T-helper 1 cell (primary cell): ENCODE measurements around the gene GPD2.

Experiments
- DNase-seq, 5 donors: peaks; one replicate each; pipeline ENCODE4 v3.0.0-alpha.2; 2012 to 2020

The GPD2 gene

DNA sequence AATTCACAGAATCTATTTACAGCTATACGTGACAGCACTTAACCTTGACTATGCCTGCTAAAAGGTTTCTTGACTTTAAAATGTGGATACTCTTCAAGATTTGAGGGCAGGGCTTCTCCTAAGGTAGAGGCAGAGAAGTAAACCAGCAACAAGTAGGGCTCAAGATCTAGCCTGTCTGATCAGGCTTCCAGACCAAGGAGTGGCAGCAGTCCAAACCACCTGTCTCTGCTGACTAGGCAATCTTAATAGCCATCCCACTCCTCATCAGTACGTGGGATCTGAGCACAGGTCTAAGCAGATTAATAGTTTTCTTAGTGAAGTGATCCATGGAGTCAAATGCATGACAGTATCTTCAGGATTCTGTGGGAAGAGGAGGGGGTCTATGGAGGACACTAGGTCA lies 100.4 kb downstream of the GPD2 start:
- no peak for DNase-seq

DNA sequence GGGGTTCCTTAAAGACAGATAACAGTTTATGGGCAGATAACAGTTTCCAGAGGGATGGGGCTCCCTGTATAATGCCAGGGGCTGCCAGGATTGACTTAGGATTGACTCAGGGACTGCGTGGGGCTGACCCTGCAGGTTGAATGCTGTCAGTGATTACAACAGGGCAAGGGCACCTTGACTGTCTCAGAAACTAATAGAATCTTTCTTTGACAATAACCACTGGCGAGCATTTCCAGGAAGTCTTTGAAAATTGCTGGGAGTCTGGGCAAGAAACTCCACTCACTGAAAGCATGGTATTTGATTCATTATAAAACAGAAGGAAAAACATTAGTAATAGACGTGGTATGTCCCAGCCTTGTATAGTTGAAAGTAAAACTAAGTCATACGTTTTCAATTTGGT lies 101.0 kb downstream of the GPD2 start:
- no peak for DNase-seq

DNA sequence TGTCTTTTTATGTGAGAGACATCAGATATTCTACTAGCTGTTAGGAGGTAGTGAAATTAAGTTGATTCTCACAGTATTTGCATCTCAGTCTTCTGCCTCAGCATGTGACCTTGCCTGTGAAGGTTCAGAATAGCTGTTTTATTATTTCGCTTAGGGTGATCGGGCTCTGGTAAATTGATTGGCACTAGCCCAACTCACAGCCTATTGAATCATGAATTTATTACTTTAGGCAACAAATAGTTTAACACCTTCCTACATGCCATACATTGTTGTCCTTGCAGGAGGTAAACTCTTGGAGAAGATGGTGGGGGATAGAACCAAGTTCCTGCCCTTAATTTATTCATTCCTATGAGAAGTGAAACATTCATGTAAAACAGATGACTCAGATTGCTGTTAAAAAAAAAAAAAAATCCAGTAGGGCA lies 101.9 kb downstream of the GPD2 start:
- DNase-seq, result no peak

GRCh38 chr2:156539086-156539860 lies 103.1 kb downstream of the GPD2 start:
- no peak for DNase-seq

- no peak for DNase-seq
Observed at GRCh38 chr2:156540706-156541105, 104.5 kb downstream of the GPD2 start.

DNA sequence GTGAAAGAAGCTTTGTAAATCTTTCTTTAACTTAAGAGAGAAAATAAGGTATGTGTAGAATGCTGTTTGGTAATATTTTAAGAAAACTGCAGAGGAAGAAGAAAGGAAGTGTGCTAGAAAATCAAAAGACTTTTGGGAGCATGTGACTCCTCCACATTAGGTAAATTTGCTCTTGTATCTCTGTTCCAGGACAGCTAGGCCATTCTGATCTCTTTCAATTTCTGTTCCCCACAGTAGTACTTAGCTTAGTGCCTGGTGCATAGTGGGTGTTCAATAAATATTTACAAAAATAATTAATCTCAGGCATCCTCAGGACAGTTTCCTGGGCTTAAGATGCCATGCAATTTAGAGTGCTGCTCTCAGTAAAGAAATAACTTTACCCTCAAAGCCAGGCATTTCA lies 105.0 kb downstream of the GPD2 start:
- no peak for DNase-seq

- DNase-seq, result no peak
Observed at GRCh38 chr2:156541706-156542105, 105.5 kb downstream of the GPD2 start.

DNA sequence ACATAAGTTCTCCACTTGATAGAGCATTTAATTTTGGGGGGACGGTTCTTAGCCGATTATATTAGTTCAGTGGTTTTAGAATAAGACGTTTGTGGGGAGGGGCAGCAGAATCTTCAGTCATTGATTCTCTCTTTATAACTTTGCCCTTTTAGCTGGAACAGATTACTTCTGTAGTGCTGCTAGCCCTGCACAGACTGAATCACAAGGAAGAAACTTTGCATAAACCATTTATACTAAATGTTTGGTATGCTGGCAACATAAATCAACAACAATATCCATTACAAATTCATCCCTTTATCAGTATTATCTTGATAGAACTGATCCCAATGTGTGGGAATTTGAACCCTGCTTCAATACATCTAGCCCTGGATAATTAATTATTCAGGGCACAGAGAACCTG lies 112.2 kb downstream of the GPD2 start:
- DNase-seq, result no peak

DNA sequence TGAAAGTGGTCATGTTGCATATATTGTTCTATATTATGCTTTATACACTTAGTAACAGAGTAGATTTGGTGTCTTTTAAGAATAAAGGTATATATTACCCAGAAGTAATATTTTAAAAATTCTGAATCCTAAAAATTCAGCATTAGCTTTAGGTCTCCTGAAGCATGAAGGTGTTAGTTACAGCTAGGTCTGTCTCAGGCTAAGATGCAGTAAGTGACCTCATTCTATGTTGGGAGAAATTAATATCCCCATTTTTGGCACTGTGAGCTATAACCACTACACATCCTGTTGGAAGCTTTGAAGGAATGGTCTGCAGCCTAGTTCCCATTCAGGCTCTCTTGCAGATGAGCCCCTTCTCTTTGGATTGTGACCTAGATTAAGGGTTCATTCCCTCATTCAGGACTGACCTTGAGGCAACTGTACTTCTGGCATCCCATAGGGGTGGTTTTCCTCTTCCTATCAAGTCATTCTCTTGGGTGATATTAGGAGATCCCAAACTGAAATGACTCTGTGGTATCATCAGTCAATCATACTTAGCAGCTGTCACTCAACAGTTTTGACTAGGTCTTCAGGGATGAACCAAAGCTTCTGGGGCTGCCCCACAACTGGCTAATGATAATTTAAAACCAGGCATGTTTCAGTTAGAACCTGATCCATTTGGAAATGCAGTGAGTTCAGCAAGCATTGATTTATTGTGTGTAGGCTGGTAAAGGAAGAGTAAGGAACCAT lies 117.7 kb downstream of the GPD2 start:
- DNase-seq, result no peak

DNA sequence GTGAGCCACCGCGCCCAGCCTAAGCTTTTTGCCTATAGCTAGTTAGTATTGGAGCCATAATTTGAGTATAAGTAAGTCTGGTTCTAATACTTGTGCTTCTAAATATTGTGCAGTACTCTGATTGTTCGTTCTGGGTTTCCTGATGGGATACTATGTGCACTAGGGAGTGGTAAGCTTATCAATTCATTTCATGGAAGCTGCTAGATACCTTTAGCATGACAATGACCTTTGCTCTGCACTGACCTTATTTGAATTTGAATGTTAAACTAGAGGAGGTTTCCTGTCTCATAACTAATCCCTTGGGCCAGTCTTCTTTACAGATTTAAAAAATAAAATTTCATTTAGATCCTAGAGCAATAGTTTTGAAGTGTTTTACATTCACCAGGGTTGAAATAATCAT lies 125.1 kb downstream of the GPD2 start:
- no peak for DNase-seq

DNA sequence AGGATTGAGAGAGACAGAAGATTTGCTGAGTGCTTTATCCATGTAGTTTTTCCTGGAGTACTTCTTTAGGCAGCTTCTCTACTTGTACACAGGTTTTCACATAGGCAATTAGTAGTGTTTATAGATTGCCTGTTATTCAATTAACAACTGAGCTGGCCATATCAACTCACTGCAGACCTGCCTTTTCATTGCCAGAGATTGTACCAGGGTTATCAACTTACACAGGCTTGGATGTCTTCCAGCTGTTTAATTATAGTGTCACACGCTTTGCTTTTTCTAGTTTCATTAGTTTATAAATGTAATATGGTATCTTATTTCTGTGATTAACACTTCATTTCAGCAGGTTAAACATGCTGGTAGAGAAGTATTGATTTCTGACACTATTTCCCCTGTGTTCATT lies 125.9 kb downstream of the GPD2 start:
- DNase-seq, result no peak

- no peak for DNase-seq
Observed at GRCh38 chr2:156563994-156564753, 128.0 kb downstream of the GPD2 start.

DNA sequence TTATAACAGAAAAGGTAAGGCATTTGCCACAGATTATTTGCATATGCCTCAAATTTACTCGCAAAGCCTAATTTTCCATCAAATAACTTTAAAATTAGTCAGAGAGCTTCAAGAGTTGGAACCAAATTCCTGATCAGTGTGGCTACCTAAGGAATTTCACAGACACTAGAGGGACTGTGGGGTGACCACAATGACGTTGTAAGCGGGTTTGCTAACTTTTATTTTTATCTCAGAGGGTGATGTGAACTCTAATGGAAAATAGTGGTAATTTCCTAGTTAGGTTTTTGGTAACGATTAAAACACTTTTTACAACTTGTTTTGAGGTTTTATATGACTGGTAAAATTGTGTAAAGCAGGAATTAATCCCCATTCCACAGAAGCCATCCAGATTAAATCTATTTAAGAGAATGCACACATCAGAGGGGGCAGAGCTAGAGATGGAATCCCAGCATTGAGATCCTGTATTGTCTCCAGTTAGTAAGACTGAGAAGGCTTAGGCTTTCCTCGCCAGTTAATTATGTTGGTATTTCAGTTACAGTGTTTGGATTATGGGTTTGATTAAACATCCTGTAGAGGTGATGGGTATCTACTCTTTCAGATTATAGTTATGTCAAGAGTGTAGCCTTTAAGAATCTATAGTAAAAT lies 129.0 kb downstream of the GPD2 start:
- no peak for DNase-seq

- DNase-seq, result no peak
Observed at GRCh38 chr2:156573710-156574109, 137.5 kb downstream of the GPD2 start.

DNA sequence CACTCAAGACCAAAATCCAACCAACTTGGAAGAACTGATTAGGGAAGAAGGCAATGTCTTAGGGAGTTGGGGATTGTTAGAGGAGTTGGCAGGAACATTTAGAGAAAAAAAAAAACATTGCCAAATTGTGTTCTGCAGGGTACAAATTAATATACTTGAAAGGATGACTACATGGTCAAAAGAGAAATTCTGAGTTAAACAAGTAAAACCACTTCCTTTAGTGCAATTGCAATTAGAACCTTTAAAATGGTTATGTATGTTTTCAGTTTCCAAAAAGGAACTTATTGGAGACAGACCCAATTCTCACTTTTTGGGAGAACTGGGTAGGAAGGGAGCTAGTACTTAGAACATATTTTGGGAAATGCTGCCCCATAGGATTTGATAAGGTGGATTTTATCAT lies 137.9 kb downstream of the GPD2 start:
- no peak for DNase-seq

DNA sequence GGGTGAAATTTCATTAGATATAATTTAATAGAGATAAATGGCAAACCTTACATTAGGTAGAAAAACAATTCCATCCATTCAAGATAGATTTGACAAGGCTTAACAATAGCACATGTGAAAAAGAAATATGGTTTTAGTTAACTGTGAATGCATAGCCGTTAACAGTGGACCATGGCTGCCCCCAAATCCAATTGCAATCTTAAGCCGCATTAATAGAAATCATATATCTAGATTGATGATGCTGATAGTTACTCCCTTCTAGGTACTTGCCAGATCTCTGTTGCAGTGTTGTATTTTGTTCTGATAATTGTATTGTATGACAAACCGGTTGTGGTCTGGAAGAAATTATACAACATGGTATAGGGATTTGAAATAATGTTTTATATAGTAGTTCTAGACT lies 139.8 kb downstream of the GPD2 start:
- DNase-seq, result no peak

DNA sequence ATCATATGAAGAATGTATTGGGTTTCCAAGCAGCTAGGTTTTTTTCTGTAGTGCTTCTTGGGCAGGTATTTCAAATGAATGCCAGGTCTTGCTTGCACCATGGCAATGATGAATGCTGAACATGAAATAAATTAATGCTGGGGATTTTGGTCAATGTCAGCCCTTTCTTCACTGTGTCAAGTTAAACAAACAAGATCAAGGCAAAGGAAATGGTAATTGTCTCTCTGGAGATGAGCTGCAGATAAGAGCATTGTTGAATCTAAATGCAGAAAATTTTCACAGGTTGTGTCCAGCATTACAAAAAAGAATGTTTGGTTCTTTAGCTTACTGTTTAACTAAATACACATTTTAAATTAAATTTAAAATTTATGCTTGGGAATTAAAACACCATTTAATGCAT lies 144.3 kb downstream of the GPD2 start:
- peak in 1 of 5 donors; percentile 4 for DNase-seq

DNA sequence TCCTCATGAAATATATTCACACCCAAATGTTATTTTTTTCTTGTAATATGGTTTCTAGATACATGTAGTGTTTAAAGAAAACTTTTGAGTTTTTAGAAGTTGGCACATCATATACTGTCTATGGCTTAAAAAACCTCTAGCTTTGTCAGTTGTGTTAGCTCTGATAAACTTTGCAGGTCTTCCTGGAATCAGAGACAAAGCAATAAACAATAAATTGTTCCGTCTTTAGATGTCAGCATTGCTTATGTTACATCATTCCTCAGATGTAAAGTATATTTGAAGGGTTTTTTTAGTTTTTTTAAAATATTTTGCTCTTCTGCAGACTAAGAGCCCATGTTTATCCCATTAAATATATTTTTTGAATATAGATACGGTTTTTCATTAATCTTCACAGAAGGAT lies 145.1 kb downstream of the GPD2 start:
- DNase-seq, result no peak

GRCh38 chr2:156585457-156585856 lies 149.3 kb downstream of the GPD2 start:
- DNase-seq, result no peak

- DNase-seq, result no peak
Observed at GRCh38 chr2:156586621-156587020, 150.4 kb downstream of the GPD2 start.

- peak in 4 of 5 donors; percentile 1 to 40 (median 8) for DNase-seq
Observed at GRCh38 chr2:156589381-156590079, 153.4 kb downstream of the GPD2 start.

DNA sequence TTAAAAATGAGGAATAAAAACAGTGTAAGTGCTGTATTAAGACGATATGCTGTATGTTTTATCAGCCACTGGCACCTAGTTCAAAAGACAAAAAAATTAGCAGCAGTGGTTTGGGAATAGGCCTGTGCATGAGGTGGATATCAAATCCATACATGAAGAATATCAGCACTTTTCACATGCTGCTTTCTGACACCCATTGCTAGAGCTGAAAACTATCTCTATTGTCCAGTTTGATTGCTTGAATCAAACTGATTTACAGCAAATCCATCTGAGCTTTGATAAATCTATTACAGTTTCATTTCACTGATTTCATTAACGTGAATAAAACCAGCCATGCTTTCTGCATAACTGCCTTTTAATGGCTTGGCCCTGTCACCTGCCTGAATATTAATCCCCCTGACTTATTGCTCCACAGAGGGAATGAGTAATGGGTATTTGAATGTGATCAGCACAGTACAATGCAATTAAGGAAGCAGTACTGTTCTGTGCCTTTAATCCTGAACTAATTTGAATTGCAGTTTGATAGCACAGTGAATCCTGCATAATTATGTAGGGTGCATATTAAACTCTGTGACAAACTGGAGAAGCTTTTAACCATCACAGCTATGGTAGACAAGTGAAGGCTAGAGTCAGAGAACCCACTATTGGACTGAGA lies 154.0 kb downstream of the GPD2 start:
- DNase-seq, result no peak
